ENCODE results near the gene RNF223. TPM values are rescaled to one million over a fixed set of nuclear protein-coding genes. Genes with fewer than 3 reads are reported as not detected.

RNF223 gene
- polyA plus RNA-seq, 10 donors = 0.08 to 0.16 (median 0.11) TPM; not detected in 5

DNA sequence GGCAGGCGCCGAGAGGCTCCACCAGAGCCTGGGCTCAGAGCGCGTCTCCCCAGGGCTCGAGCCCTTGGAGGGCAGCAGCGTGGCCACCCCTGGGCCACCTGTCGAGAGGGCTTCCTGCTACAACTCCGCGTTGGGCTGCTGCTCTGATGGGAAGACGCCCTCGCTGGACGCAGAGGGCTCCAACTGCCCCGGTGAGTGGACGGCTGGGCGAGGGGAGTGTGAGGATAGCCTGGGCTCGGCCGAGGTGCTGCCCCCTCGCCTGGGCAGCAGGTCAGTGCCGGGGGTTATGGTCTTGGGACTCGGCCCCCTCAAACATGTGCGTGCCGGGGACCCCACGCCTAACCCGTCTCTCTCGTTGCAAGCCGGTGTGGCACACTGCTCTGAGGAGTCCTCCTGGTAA is 27.3 kb downstream of the RNF223 start:
- DNase-seq = no peak

DNA sequence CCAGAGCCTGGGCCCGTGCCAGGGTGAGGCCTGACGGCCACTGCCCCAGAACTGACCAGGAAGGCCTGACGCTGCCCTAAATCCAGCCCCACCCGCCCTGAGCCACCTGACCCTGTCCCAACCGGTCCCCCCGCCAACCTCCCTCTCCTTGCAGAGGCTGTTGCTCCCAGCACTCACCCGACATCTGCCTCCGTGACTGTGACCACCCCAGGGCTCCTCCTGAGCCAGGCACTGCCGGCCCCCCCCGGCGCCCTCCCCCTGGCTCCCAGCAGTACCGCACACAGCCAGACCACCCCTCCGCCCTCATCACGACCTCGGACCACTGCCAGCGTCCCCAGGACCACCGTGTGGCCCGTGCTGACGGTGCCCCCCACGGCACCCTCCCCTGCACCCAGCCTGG is 27.9 kb downstream of the RNF223 start:
- no peak for DNase-seq

DNA sequence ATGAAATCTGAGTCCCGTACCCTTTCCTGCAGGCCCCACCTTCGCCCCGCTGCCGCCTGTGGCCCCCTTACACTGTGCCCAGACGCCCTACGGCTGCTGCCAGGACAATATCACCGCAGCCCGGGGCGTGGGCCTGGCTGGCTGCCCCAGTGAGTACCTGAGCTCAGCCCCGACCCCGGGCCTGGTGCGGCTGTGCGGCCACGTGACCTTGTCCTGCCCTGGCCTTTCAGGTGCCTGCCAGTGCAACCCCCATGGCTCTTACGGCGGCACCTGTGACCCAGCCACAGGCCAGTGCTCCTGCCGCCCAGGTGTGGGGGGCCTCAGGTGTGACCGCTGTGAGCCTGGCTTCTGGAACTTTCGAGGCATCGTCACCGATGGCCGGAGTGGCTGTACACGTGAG is 29.0 kb downstream of the RNF223 start:
- no peak for DNase-seq

DNA sequence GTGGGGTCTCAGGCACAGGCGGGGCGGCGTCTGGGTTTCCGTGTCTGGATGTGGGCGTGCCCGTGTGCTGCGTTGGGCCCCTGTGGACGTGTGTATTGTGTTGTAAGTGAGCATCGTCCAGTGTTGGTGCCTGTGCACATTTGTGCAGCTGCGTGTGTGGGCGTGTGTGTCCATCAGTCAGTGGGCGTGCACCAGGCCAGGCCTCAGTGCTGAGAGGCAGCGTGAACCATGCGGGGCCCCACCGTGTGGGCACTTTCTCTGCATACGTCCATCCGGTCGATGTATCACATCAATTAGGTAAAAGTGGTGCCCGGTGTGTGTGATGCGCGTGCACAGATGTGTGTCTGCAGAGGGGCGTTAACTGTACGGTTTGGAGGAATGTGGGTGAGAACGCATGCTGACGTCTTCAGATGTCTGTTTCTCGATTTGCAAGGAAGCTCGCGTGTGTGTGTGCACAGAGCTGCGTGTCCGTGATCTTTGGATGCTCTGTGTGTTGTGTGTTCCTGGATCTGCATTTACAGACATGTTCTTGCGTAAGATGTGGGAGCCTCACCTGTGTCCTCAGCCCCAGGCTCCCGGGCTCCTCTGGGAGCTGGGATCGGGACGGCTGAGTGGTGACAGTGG is 29.5 kb downstream of the RNF223 start:
- DNase-seq = no peak

DNA sequence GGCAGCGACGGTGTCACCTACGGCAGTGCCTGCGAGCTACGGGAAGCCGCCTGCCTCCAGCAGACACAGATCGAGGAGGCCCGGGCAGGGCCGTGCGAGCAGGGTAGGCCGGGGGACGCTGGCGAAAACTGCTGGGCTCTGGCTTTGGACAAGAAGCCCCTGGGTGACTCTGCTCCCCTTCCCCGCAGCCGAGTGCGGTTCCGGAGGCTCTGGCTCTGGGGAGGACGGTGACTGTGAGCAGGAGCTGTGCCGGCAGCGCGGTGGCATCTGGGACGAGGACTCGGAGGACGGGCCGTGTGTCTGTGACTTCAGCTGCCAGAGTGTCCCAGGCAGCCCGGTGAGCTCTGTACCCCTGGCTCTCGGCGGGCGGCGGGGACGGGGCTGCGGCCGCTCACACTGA is 30.2 kb downstream of the RNF223 start:
- no peak for DNase-seq

DNA sequence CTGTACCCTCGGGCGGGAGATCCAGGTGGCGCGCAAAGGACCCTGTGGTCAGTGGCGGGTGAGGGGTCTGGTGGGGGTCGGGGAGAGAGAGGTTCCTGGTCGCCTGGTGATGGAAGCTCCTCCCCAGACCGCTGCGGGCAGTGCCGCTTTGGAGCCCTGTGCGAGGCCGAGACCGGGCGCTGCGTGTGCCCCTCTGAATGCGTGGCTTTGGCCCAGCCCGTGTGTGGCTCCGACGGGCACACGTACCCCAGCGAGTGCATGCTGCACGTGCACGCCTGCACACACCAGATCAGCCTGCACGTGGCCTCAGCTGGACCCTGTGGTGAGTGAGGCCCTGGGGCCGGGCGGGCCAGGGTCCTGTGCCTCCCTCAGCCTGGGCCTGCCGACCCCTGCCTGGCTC is 30.7 kb downstream of the RNF223 start:
- DNase-seq = no peak

DNA sequence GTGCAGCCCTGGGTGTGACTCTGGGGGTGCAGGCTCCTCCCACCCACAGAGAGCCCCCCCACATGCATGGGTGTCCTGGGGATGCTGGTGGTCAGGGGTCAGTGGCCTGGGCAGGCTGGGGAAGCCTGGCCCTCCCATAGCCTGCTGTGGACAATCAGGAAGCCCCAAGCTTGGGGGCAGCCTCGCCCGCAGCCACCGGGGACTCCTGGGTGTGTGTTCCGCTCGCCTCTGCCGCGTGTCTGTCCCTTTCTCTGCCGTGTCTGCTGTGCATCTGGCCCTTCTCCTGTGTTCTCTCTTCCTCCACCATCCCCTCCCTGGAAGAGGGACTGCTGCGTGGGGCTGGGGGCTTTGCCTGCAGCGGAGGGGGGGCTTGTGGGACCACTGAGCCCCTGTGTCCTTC is 31.3 kb downstream of the RNF223 start:
- DNase-seq = no peak

DNA sequence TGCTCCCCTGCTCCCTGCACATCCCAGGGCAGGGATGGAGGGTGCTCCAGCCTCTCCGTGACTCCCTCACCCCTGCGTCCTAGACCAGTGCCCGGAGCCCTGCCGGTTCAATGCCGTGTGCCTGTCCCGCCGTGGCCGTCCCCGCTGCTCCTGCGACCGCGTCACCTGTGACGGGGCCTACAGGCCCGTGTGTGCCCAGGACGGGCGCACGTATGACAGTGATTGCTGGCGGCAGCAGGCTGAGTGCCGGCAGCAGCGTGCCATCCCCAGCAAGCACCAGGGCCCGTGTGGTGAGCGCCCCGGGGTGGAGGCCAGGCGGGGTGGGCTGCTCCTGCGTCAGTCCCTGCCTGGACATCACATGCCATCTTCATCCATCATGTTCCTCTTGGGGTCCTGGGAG is 32.2 kb downstream of the RNF223 start:
- DNase-seq = no peak

DNA sequence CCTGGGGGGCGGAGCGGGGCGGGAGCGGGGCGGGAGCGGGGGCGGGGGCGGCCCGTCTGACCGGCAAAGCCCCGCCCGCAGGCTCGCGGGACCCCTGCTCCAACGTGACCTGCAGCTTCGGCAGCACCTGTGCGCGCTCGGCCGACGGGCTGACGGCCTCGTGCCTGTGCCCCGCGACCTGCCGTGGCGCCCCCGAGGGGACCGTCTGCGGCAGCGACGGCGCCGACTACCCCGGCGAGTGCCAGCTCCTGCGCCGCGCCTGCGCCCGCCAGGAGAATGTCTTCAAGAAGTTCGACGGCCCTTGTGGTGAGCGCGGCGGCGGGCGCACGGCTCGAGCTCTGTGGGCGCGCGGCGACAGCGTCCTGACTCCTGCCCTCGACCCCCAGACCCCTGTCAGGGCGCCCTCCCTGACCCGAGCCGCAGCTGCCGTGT is 33.0 kb downstream of the RNF223 start:
- DNase-seq = no peak

DNA sequence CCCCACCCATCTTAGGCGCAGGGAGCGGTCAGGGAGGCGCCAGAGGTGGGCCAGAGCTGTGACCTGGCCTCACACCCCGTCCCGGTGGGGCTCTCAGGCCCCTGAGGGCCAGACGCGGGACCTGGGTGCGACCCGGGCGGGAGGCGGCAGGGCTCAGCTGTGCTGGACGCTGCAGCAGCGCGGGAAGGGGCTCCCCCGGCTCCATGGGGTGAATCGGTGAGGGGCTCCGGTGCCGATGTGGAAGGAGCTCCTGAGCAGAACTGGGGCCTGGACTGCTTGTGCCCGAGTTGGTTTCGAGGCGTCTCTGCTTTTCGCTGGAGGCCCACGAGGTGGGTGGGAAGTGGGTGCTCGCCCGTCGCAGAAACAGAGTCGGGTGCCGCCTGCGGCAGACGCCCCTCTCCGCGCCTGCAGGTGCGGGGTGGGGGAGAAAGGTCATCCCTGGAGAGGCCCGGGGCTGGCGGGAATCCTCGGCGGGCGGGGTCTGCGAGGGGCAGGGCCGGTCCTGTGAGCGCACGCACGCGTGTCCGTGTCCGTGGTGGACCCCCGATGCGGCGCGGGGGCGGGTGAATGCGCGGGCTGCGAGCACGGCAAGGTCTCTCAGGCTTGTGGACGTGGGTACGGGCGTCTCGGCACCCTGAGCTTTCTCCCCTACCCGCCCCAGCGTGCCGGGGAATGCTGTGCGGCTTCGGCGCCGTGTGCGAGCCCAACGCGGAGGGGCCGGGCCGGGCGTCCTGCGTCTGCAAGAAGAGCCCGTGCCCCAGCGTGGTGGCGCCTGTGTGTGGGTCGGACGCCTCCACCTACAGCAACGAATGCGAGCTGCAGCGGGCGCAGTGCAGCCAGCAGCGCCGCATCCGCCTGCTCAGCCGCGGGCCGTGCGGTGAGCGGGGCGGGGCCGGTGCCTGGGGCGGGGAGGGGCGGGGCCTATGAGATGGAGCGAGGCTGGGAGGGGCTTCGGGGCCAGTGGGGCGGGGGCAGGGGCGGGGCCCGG is 33.8 kb downstream of the RNF223 start:
- peak; percentile 59 to 81 (median 69) for DNase-seq

DNA sequence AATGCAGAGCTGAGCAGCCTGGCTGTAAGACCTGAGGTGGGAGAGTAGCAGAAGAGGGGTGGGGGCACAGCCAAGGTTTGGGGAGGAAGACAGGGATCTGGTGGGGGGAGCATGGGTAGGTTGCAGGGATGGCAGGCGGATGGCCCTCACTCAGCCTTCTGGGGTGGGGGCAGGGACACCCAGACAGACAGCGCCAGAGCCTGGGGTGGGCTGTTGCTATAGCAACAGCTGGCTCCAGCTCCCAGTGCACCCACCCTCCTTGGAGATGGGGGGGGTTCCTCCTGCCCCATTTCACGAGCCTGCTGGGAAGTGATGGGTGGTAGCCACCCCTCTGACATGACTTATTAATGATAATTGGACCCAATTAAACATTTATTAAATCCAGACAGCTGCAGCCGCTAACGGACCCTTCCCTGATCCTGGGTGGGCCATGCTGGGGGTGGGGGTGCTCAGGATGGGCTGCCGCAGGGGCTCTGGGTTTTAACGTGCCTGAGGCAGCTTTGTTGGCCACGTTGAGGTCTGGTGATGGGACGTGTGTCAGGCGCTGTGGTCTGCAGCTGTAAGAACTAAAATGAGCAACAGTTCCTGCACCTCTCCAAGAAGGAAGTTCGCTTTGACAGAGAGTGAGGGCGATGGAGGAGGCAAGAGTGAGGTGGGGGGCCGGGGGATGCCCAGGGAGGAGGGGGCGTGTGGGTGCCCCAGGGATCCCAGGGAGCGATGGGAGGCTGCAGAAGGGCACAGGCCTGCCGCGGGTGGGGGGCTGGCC is 34.8 kb downstream of the RNF223 start:
- DNase-seq = no peak

DNA sequence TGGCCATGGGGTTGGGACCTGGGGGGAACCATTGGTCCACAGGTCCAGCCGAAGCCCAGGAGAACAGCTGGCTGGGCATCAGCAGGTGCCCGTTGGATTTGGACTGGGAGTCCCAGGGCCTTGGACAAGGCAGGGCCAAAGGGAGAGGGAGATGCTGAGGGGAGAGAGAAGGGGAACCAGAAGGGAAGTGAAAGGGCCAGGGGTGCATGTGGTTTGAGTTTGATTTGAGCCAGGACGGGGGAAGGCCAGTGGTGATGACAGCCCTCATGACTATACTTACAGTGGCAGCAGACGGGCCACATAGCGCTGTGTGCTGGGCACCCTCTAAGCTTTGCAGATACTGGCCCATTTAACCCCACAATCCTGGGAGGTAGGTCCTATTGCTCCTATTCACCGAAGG is 35.4 kb downstream of the RNF223 start:
- no peak for DNase-seq

DNA sequence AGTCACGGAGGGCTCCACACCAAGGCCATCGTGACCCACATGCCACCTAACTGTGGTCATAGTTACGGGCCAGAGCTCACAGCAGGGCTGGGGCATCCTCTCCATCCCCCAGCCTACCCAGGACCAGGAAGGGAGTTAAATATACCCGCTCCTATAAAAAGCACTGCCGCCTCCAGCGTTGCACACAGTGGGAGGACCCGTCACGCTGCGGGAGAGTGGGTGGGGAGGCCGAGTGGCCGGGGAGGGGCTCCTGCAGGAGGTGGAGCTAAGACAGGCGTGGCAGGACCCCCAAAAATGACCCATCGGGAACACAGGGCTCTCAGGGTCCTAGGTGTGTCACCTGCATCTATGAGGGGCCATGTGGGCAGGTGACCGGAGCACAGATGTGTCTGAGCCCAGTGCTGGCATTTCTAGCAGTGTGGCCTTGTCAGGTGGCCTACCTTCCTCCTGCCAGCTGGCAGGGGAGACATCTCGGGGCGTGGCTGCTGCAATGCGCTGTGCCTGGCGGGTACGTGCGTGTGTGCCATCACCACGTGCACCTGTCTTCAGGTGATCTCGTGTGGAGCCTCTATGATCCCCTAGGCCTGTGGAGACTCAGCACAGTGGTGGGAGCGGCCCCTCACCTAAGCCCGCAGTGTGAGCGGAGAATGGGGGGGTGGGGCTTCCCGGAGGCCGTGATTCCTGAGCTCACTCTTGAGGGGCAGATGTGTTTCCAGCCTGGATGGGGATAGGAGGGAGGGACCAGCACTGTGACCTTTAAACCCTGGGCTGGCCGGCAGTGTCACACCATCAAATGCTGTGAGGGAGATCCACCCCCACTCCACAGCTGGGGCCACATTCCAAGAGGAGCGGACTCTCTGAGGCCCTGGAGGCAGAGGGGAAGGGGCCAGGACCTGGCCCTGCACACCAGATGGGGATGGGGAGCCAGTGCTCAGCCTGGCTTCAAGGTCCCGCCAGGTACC is 36.5 kb downstream of the RNF223 start:
- DNase-seq = no peak

DNA sequence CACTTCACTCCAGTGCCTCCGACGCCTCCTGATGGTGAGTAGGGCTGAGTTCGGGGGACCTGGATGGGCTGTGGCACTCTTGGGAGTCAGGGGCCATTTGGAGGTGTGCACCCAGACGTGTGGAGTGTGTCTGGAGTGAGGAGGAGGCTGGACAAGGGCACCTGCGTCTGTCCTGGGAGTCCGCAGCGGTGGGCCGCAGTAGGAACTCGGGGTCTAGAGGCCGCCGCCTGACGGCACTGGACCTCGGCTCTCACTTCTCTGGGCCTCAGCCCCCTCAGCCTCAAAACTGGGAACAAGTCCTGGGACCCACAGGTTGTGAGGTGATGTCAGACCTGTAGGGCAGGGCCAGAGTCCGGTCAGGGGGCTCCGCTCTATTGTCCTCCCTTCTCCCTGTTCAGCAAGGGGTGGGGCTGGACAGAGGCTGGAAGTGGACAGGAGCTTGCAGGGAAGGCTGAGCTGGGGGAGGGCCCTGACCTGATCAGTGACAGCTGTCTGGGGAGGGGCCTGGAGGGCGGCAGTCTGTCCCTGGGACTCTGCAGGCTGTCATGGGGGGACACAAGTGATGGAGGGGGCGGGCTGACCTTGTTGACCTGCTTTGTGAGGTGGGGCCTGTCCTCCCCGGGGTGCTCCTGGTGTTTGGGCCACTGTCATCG is 38.7 kb downstream of the RNF223 start:
- no peak for DNase-seq

DNA sequence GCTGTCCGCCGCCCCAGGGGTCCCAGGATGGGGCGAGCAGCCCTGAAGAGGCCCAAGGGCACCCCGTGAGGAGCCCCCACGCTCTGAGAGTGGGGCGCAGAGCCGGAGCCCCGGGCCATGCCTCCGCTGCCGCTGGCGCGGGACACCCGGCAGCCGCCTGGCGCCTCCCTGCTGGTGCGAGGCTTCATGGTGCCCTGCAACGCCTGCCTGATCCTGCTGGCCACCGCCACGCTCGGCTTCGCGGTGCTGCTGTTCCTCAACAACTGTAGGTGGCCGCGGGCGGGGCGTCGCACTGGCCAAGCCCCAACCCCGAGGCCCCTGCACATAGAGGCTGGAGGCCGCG is 39.7 kb downstream of the RNF223 start:
- DNase-seq = no peak

DNA sequence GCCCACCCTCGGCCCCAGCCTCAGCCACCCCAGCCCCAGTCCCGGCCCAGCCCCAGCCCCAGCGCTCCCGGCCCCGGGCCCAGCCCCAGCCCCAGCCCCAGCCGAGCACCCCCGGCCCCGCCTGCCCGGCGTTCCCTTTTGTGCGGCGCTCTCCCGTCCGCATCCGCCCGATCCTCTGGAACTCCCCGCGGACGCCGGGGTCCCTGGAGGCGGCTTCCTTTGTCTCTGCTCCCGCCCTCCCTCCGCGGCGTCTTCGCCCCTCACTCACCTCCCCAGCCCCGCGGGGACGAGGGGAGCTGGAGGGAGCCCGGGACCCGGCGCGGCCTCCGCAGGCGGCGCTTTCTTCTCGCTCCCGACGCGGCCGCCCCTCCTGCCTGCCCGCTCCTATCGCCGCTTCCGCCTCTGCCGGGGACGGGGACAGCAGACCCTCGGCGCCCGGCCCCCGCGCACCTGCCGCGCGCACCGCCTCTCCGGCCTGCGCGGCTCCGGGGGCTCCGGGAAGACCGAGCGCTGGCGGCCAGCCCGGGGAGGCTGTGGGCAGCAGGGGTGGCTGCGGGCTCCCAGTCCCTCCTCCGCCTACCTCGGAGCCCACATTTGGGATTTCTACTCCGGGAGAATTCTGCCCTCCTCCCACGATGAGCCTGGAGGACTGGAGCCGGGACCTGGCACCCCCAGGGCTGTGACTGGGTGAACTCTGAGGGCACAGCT is 40.2 kb downstream of the RNF223 start:
- DNase-seq = no peak

DNA sequence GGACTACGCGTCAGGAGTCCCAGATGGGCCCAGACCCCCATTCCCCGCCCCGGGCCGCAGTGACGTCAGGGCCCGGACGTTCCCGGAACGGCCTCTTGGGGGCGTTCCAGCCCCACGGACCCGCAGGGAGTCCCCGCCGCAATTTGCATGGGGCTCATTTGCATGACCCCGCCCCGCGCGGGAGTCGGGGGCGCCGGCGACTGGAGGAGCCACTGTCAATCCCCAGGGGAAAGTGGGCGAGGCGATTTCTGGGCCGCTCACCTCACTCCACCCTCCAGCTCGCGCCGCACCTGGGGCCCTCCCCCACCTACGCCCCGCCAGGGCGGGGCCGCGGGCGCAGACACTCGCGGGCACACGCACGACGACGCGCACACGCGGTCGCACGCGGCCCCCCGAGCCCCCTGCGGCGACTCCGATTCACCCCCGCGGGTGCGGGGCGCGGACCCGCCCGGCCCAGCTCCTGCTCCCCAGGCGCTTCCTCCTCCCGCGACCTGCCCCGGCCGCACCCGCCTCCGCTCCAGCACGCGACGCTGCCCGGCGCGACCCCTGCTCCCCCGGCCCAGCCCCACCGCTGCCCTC is 41.0 kb downstream of the RNF223 start:
- DNase-seq = peak; percentile 57 to 83 (median 71)

DNA sequence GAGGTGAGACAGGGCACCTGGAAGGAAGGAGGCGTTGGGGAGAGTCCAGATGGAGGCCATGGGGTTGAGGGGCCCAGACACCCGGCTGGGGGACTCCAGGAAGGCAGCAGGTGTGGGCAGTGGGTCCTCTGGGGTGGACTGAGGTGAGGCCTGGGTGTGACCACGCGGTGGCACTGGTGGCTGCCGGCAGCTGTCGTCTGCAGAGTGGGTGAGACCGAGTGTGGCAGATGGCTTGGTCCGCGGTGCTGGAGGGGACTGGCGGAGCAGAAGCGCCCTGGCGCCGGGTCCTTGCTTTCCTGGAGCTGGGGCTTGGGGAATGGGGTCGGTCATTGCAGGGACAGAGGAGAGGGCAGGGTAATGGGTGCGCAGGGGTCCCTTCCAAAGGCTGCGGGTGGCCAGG is 41.7 kb downstream of the RNF223 start:
- no peak for DNase-seq

DNA sequence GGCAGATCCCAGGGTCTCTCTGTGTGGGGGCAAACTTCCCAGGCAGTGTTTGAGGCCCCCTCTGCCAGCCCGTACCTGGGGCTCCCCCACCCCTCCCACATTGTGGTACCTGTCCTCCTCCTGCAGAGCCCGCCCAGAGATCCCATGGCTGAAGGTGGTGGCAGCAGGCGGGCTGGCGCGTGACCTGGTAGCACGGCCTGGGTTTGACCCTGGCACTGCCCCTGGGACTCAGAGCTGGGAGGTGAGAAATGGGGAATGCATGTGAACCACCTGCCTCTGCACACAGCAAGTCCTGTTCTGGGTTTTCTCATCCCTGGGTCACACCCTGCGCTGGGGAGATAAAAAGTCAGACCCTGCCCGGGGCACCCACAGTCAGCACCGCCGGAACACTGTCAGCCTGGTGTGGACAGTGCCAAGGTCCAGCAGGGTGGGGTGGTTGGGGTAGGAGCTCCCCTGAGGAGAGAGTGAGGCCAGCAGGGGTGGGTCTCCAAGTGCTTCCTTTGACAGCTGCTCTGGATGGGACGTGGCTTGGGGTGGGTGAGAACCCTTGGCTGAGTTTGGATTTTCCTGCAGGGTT is 42.4 kb downstream of the RNF223 start:
- no peak for DNase-seq

All from muscle of back (tissue), 11 donors.